ES-I3 (cell line): ENCODE data around the gene HAND2.

Experiments
- H3K36me3 ChIP-seq: 2 replicates; pipeline ENCODE4 v1.6.1; 2013; ENCODE audit warnings: mild to moderate bottlenecking, low read length, control low read depth, moderate library complexity; ENCODE audit not compliant: insufficient read depth
- H3K4me1 ChIP-seq: 2 replicates; pipeline ENCODE4 v1.6.1; 2013; ENCODE audit warnings: mild to moderate bottlenecking, control low read depth, low read length; ENCODE audit not compliant: insufficient read depth
- H3K9ac ChIP-seq: 2 replicates; pipeline ENCODE4 v1.6.1; 2013; ENCODE audit warnings: low read depth, mild to moderate bottlenecking, low read length, moderate library complexity
- H3K9me3 ChIP-seq: 2 replicates; pipeline ENCODE4 v1.6.1; 2013; ENCODE audit warnings: mild to moderate bottlenecking, low read length, moderate library complexity; ENCODE audit not compliant: control insufficient read depth, insufficient read depth

HAND2 gene

GRCh38 chr4:173492315-173492714 lies 37.7 kb downstream of the HAND2 start:
- Histone ChIP-seq H3K36me3 (no peaks in the 10 kb centered on the region), H3K9ac (no peak overlapping the region), H3K9me3 (no peaks in the 10 kb centered on the region), H3K4me1 (peaks cover 27% of the 10 kb centered on the region)

DNA sequence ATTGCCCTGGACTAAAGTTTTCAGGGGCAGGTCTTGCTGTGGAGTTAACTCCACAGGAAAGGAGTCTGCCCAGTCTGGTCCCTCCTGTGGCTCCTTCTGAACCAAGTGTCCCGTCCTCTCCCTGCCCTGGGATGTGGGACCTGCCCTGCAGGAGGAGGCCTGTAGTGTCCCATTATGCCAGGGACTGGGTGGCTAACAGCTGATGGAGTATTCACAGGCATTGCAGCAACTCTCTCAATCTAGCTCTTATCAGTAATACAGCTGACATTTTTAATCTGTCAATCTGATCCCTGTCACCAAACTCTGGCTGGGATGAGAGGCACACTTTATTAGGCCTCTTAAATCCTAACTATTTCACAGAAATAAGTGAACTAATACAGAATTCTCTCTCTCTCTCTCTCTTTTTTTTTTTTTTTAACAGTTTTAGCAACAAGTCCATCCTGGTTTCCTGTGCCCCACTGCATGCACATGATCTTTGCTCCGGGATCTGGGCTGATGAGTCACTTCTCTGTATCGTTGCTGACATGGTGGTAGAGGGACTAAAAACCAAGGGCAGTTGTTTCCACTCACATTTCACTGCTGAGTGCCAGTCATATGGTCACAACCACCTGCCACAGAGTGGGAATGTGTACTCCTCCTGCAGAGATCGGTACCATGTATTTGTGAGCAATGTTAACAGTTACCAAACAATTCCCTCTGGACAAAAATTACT lies 39.1 kb downstream of the HAND2 start:
- no peaks in the 10 kb centered on the region for H3K9me3 ChIP-seq
- H3K4me1 ChIP-seq: peaks cover 27% of the 10 kb centered on the region
- no peak overlapping the region for H3K9ac ChIP-seq
- H3K36me3 ChIP-seq: no peaks in the 10 kb centered on the region

DNA sequence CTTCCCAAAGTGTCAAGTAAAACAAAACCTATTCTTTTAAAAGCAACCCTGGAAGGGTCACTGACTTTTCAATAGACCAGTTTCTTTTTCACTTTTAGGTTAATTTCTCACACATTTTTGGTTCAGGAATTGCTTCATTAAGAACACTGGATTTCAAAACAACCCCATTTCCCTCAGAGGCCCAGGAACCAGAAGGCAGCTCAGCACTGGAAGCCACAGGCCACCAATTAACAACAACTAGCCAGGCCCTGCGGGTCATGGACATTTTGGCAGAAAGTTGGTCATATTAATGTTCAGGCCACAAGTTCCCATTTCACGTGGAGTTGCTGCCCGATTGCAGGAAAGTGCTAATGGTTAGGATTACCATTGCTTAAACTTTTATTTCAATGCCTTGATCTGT lies 39.8 kb downstream of the HAND2 start:
- Histone ChIP-seq H3K36me3 (no peaks in the 10 kb centered on the region), H3K4me1 (peaks cover 27% of the 10 kb centered on the region), H3K9ac (no peak overlapping the region)

DNA sequence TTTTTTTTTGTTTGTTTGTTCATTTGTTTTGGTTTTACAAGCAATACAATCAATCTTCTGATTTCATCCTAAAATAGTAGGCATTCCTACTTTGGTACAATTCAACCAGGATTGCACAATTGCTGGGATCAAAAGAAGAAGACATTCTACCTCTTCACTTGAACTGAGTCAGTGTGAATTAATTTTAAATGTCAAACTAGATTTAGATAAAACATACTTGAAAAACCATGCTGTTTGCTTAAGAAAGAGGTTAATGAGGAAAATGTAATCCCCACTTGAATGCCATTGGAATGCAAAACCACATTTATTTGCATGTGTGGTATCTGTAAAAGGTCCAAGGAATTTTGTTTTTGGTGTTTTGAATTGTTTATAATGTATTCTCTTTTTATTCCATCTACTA lies 40.5 kb downstream of the HAND2 start:
- Histone ChIP-seq H3K9me3 (no peaks in the 10 kb centered on the region), H3K9ac (no peak overlapping the region), H3K36me3 (no peaks in the 10 kb centered on the region), H3K4me1 (peaks cover 27% of the 10 kb centered on the region)

More for the DNA sequence above, 39.8 kb downstream of the HAND2 start:
- H3K9me3 ChIP-seq: no peaks in the 10 kb centered on the region

- H3K4me1 ChIP-seq: peaks cover 27% of the 10 kb centered on the region
- no peaks in the 10 kb centered on the region for H3K36me3 ChIP-seq
- H3K9me3 ChIP-seq: no peaks in the 10 kb centered on the region
- H3K9ac ChIP-seq: no peak overlapping the region
Observed at GRCh38 chr4:173488656-173489055, 41.4 kb downstream of the HAND2 start.

DNA sequence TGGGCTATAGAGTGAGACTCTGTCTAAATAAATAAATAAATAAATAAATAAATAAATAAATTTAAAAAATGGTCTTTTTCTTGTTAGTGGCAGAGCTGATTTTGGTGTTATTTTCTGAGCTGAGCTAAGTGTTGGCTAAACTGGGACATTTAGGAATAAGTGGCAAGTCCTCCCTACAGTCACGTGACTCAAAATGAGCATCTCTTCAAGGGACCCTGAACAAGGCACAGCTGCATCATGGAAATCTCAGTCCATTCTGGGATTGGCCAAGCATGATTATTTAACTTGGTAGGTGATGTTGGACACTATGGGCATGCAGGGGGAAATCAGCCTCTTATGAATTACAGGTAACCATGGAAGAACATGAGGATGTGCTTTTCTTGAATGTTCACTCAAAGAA lies 42.0 kb downstream of the HAND2 start:
- peaks cover 27% of the 10 kb centered on the region for H3K4me1 ChIP-seq
- H3K9ac ChIP-seq: no peak overlapping the region
- H3K9me3 ChIP-seq: no peaks in the 10 kb centered on the region
- H3K36me3 ChIP-seq: no peaks in the 10 kb centered on the region

GRCh38 chr4:173486714-173487392 lies 43.2 kb downstream of the HAND2 start:
- Histone ChIP-seq H3K9ac (no peak overlapping the region), H3K36me3 (no peaks in the 10 kb centered on the region), H3K9me3 (no peaks in the 10 kb centered on the region), H3K4me1 (peaks cover 27% of the 10 kb centered on the region)

GRCh38 chr4:173485164-173485563 lies 44.9 kb downstream of the HAND2 start:
- Histone ChIP-seq H3K9me3 (no peaks in the 10 kb centered on the region), H3K4me1 (peaks cover 15% of the 10 kb centered on the region), H3K9ac (no peak overlapping the region), H3K36me3 (no peaks in the 10 kb centered on the region)

DNA sequence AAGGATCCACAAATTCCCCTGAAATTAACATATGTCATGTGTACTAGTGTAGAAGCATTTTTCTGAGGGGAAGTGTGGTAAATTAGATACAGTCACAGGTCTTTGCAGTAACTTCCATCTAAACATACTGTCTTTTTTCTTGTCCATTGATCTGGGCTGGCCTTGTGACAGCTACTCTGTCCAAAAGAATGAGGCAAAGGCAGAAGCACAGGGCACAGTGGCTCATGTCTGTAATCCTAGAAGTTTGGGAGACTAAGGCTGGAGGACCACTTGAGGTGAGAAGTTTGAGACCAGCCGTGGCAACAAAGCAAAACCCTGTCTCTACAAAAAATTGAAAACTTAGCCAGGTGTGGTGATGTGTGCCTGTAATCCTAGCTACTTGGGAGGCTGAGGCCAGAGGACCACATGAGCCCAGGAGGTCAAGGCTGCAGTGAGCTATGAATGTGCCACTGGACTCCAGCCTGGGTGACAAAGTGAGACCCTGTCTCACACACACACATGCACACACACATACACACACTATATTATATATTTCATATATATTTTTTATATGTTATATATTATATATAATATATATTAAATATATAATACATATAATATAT lies 47.6 kb downstream of the HAND2 start:
- Histone ChIP-seq H3K4me1 (no peaks in the 10 kb centered on the region), H3K9me3 (no peaks in the 10 kb centered on the region), H3K36me3 (no peaks in the 10 kb centered on the region), H3K9ac (no peak overlapping the region)

DNA sequence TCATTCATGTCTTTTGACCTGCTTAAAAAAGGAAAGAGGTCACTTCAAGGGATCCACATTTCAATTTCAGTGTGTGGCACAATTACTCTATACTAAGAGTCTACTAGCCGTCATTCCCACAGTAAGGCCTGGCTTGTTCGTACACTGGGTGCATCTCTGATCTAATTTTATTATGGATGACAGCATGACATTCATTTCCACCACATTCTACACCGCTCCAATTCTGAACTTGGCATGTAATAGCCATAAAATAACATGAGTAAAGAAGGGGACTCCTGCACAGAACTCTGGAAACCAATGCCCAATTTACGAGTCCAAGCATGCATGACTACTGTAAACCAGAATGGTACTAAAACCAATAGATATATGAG lies 51.1 kb downstream of the HAND2 start:
- no peaks in the 10 kb centered on the region for H3K36me3 ChIP-seq
- H3K9ac ChIP-seq: no peak overlapping the region
- H3K9me3 ChIP-seq: no peaks in the 10 kb centered on the region
- no peaks in the 10 kb centered on the region for H3K4me1 ChIP-seq

DNA sequence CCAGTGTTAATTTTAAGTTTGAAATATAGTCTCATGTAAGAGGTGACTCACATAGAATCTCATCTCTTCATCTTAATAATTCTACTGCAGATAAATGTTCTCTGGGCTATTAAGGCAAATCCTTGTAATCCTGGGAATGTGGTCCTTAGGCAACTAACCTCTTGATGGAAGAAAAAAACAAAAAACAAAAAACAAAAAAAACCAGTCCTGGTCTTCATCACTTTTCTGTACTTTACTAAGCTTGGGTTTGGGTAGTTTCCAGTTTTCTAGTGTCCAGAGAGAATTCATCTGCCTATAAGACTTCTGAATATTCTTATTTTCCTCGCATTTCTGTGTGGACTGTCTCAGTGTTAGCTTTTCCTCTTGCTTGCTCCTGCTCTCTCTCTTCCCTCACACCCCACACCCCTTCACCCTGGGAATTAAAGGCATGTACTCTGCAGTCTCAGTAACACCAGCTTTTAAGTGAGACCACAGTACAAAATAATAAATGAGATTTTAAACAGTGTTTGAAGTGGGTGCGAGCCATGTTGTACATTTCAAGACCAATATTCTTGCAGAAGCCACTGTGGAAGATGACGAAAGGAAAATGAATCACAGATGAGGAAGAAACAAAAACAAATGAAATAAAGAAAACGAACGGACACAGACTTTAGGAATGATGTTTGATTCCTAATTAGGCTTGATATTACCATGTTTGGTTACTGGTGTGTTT lies 51.7 kb downstream of the HAND2 start:
- Histone ChIP-seq H3K4me1 (no peaks in the 10 kb centered on the region), H3K9me3 (no peaks in the 10 kb centered on the region), H3K36me3 (no peaks in the 10 kb centered on the region), H3K9ac (no peak overlapping the region)

DNA sequence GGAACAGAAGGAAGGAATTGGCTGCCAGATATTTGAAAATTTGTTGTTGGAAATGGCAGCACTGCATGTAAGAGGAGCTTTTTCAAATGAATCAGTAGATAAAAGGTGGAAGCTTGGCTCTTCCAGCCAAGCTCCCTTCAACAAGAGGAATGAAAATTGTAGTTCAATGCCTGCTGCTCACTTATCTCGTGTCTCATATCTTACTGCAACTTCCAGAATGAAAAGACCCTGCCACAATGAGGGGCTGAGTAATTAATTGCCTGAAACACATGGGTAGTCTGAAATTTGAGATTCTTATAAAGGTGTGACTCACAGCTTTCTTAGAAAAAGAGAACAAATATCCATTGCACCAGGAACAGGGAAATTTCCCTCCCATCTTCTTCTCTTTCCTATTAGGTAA lies 53.0 kb downstream of the HAND2 start:
- Histone ChIP-seq H3K4me1 (no peaks in the 10 kb centered on the region), H3K9me3 (no peaks in the 10 kb centered on the region), H3K9ac (no peak overlapping the region), H3K36me3 (no peaks in the 10 kb centered on the region)
